Measurements from ENCODE around the gene SLC17A2.

DNA sequence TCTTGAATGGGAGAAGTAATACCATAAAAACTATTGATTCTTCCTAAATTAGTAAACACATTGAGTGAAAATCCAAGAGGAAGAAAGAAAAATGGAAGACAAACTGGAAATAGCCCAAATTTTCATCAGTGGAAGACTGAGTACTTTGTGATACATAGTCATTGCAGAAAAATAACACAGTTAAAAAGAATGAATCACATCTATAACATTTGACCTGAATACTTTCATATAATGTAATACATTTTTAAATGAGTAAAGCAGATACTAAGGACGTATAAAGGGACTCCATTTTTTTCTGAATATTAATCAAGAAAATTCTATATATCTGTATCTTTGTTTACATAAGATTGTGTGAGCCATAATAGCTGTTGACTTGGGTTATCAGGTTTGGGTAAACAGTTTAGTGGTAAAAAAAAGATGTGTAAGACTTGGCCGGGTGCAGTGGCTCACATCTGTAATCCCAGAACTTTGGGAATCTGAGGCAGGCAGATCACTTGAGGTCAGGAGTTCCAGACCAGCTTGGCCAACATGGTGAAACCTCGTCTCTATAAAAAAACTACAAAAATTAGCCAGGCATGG lies 4.3 kb upstream of the SLC17A2 start:
- TF ChIP-seq ZNF274 (IDR thresholded peaks at IDR 0.05; ENCODE audit: low read depth, low read length): no peak
- TF ChIP-seq YY1 (IDR thresholded peaks at IDR 0.05; ENCODE audit: insufficient read depth, insufficient read length): no peak
